Measurements from ENCODE around the gene CCDC86.

DNA sequence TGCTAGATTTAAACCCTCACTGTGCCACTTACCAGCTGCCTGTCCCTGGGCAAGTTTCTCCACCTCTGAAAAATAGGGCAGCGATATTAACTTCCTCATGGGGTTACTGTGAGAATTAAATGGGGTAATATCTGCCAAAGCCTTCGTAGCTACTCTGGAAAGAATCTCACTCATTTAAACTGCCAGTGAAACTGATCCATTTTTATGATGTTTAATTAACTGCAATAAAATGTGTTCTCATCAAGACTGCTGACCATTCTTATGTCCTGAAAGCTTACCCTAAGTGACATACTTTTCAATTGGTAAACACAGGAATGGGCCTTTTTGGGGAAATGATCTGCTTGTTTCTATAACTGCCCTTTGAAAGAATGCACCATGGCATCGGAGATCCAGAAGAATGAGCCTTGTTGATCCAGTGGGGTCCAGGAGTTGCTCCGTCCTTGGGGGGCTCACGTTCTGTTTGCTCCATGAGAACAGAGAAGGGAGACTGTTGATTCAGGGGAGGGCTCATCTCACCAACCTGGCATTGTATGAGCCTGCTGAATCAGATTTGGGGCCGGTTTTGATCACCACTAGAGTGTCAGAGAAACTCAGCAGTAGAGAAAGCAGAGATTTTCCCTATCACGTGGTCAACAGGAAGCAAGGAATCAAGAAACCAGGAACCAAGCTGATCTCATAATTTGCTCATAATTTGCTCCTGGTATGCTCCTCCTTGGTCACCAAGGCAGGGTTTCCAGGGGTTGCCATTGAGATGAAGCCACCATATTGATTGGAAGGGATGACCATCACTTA lies 7.0 kb upstream of the CCDC86 start:
- TF ChIP-seq, protein P1, sequence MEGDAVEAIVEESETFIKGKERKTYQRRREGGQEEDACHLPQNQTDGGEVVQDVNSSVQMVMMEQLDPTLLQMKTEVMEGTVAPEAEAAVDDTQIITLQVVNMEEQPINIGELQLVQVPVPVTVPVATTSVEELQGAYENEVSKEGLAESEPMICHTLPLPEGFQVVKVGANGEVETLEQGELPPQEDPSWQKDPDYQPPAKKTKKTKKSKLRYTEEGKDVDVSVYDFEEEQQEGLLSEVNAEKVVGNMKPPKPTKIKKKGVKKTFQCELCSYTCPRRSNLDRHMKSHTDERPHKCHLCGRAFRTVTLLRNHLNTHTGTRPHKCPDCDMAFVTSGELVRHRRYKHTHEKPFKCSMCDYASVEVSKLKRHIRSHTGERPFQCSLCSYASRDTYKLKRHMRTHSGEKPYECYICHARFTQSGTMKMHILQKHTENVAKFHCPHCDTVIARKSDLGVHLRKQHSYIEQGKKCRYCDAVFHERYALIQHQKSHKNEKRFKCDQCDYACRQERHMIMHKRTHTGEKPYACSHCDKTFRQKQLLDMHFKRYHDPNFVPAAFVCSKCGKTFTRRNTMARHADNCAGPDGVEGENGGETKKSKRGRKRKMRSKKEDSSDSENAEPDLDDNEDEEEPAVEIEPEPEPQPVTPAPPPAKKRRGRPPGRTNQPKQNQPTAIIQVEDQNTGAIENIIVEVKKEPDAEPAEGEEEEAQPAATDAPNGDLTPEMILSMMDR (IDR thresholded peaks at IDR 0.05): no peak
- no peak for TF ChIP-seq POLR2A (IDR thresholded peaks at IDR 0.05)

All from adrenal gland (tissue), 5 donors.